ENCODE data around the gene MCM3. TPM values are rescaled to one million over a fixed set of nuclear protein-coding genes. Genes with fewer than 3 reads are reported as not detected.
A peak's percentile ranks its signal among the peaks of the same experiment; 100 is the strongest.

MCM3 gene
- total RNA-seq, 4 donors from 2014 or later: 9.1 to 12.9 (median 9.8) TPM

DNA sequence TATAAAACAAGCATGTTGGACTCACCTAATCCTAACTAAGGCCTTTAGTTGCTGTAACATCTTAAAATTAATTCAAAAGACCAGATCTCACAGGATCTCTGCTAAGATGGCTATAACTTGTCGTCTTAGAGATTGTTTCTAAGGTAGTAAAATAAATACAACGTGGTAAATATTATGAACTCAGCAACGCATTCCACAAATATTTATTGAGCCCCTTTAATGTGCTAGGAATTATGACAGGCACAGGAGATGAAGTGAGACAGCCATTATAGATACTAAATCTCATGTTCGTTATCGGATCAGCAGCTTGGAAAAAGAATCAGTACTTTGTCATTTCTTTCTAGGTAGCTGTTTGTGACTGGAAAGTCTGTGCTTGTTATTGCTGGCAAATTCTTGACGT lies 20.9 kb upstream of the MCM3 start:
- intact Hi-C loops (cut with DNase I; ENCODE audit: low total_unique reads): no loop called here
- Histone ChIP-seq H3K27ac (no peak overlapping the region), H3K4me1 (peaks cover 0 to 5% of the 10 kb centered on the region in 2 donors), H3K4me3 (no peak overlapping the region), H3K27me3 (no peaks in the 10 kb centered on the region), H3K36me3 (no peaks in the 10 kb centered on the region), H3K9me3 (no peaks in the 10 kb centered on the region)
- ATAC-seq (no peak), DNase-seq (no peak)
- in situ Hi-C loops (cut with MboI; ENCODE audit: low sequenced_read_pairs in 4 of 4): no loop called here
- TF ChIP-seq, protein P1, sequence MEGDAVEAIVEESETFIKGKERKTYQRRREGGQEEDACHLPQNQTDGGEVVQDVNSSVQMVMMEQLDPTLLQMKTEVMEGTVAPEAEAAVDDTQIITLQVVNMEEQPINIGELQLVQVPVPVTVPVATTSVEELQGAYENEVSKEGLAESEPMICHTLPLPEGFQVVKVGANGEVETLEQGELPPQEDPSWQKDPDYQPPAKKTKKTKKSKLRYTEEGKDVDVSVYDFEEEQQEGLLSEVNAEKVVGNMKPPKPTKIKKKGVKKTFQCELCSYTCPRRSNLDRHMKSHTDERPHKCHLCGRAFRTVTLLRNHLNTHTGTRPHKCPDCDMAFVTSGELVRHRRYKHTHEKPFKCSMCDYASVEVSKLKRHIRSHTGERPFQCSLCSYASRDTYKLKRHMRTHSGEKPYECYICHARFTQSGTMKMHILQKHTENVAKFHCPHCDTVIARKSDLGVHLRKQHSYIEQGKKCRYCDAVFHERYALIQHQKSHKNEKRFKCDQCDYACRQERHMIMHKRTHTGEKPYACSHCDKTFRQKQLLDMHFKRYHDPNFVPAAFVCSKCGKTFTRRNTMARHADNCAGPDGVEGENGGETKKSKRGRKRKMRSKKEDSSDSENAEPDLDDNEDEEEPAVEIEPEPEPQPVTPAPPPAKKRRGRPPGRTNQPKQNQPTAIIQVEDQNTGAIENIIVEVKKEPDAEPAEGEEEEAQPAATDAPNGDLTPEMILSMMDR (IDR thresholded peaks at IDR 0.05 in 4 of 5, conservative IDR thresholded peaks at IDR 0.05 in 1 of 5): no peak
- TF ChIP-seq POLR2A (IDR thresholded peaks at IDR 0.05): no peak

GRCh38 chr6:52304983-52305390 lies 20.4 kb upstream of the MCM3 start:
- Histone ChIP-seq H3K27ac (no peak overlapping the region), H3K4me1 (peaks cover 0 to 5% of the 10 kb centered on the region in 2 donors), H3K27me3 (no peaks in the 10 kb centered on the region), H3K9me3 (no peaks in the 10 kb centered on the region), H3K36me3 (no peaks in the 10 kb centered on the region), H3K4me3 (no peak overlapping the region)
- in situ Hi-C loops (cut with MboI; ENCODE audit: low sequenced_read_pairs in 4 of 4) (no loop called here), intact Hi-C loops (cut with DNase I; ENCODE audit: low total_unique reads) (no loop called here)
- TF ChIP-seq, protein P1 (IDR thresholded peaks at IDR 0.05 in 4 of 5, conservative IDR thresholded peaks at IDR 0.05 in 1 of 5): no peak
- no peak for TF ChIP-seq POLR2A (IDR thresholded peaks at IDR 0.05)
- peak in 1 of 2 donors; percentile 49 for ATAC-seq
- no peak for DNase-seq

GRCh38 chr6:52303178-52303577 lies 18.6 kb upstream of the MCM3 start:
- H3K4me1 ChIP-seq: peaks cover 0 to 5% of the 10 kb centered on the region in 2 donors
- no peak overlapping the region for H3K4me3 ChIP-seq
- TF ChIP-seq, protein P1 (IDR thresholded peaks at IDR 0.05 in 4 of 5, conservative IDR thresholded peaks at IDR 0.05 in 1 of 5): no peak
- TF ChIP-seq POLR2A (IDR thresholded peaks at IDR 0.05): no peak
- no peaks in the 10 kb centered on the region for H3K36me3 ChIP-seq
- no peak overlapping the region for H3K27ac ChIP-seq
- DNase-seq (no peak), ATAC-seq (no peak)
- H3K27me3 ChIP-seq: no peaks in the 10 kb centered on the region
- intact Hi-C loops (cut with DNase I; ENCODE audit: low total_unique reads): no loop called here
- no peaks in the 10 kb centered on the region for H3K9me3 ChIP-seq
- in situ Hi-C loops (cut with MboI; ENCODE audit: low sequenced_read_pairs in 4 of 4): no loop called here

GRCh38 chr6:52301326-52301725 lies 16.8 kb upstream of the MCM3 start:
- Histone ChIP-seq H3K4me3 (no peak overlapping the region), H3K36me3 (no peaks in the 10 kb centered on the region), H3K9me3 (no peaks in the 10 kb centered on the region), H3K27ac (no peak overlapping the region), H3K4me1 (peaks cover 0 to 5% of the 10 kb centered on the region in 2 donors), H3K27me3 (no peaks in the 10 kb centered on the region)
- intact Hi-C loops (cut with DNase I; ENCODE audit: low total_unique reads): no loop called here
- DNase-seq: no peak
- in situ Hi-C loops (cut with MboI; ENCODE audit: low sequenced_read_pairs in 4 of 4): no loop called here
- TF ChIP-seq, protein P1 (IDR thresholded peaks at IDR 0.05 in 4 of 5, conservative IDR thresholded peaks at IDR 0.05 in 1 of 5): no peak
- TF ChIP-seq POLR2A (IDR thresholded peaks at IDR 0.05): no peak
- no peak for ATAC-seq

DNA sequence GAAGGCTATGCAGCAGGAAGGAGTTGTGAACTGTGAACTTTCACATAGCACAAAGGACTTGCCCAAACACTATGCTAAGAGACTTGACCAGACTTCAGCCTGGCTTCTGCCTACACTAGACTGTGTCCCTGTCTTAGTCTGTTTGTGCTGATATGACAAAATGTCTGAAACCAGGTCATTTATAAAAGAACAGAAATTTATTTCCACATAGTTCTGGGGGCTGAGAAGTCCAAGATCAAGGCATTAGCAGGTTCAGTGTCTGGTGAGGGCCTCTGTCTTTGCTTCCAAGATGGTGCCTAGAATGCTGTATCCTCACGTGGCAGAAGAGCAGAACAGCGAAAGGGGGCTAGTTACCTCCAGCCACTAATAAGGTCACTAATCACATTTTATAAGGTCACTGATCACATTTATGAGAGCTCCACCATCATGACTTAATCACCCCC lies 16.0 kb upstream of the MCM3 start:
- in situ Hi-C loops (cut with MboI; ENCODE audit: low sequenced_read_pairs in 4 of 4) (no loop called here), intact Hi-C loops (cut with DNase I; ENCODE audit: low total_unique reads) (no loop called here)
- Histone ChIP-seq H3K27ac (no peak overlapping the region), H3K9me3 (no peaks in the 10 kb centered on the region), H3K36me3 (no peaks in the 10 kb centered on the region), H3K27me3 (no peaks in the 10 kb centered on the region), H3K4me3 (no peak overlapping the region), H3K4me1 (peaks cover 0 to 3% of the 10 kb centered on the region in 2 donors)
- DNase-seq: no peak
- no peak for ATAC-seq
- TF ChIP-seq, protein P1 (IDR thresholded peaks at IDR 0.05 in 4 of 5, conservative IDR thresholded peaks at IDR 0.05 in 1 of 5): no peak
- TF ChIP-seq POLR2A (IDR thresholded peaks at IDR 0.05): no peak
